Stomach (tissue), 9 donors: ENCODE data around the gene SPAG6. TPM values are rescaled to one million over a fixed set of nuclear protein-coding genes. Genes with fewer than 3 reads are reported as not detected.

Experiments used
- DNase-seq, 2 donors: peaks; one replicate each; pipeline versions ENCODE4 v3.0.0 to v3.0.0-alpha.2; 2013 to 2019
- H3K27ac ChIP-seq, 5 donors: fragments of 200-600 bp in 4 of 5; sonication (generic) in 4 of 5; one replicate each; pipeline ENCODE4 v1.5.1; 2013 to 2019; ENCODE audit warnings: mild to moderate bottlenecking in 1 of 5, moderate library complexity in 1 of 5
- H3K27me3 ChIP-seq, 3 donors: fragments of 200-600 bp; sonication (generic); one replicate each; pipeline ENCODE4 v1.5.1; 2017 to 2019; ENCODE audit warnings: mixed run types in 1 of 3
- H3K36me3 ChIP-seq, 4 donors: fragments of 200-600 bp; sonication (generic); 1 replicate in 3 of 4; 2 replicates in 1 of 4; pipeline ENCODE4 v1.5.1; 2016 to 2019
- H3K4me1 ChIP-seq, 4 donors: fragments of 200-600 bp; sonication (generic); one replicate each; pipeline ENCODE4 v1.5.1; 2016 to 2019
- H3K4me3 ChIP-seq, 4 donors: fragments of 200-600 bp; sonication (generic) in 3 of 4; one replicate each; pipeline ENCODE4 v1.5.1; 2016 to 2019; ENCODE audit warnings: mild to moderate bottlenecking in 1 of 4
- H3K9me3 ChIP-seq, 4 donors: fragments of 200-600 bp; sonication (generic); one replicate each; pipeline ENCODE4 v1.5.1; 2016 to 2019
- CTCF ChIP-seq, 7 experiments: fragments of 450-650 bp in 4 of 7; fragments of 200-600 bp in 3 of 7; sonication (generic) in 3 of 7; IDR thresholded peaks; one replicate each; pipeline ENCODE4 v1.5.1; 2016 to 2019; ENCODE audit warnings: antibody characterized with exemption in 7 of 7, control low read depth in 2 of 7, mild to moderate bottlenecking in 1 of 7
- EP300 ChIP-seq: sonication (generic); formaldehyde crosslinking; IDR thresholded peaks from one replicate; pipeline ENCODE4 v1.6.1; 2017; ENCODE audit warnings: antibody characterized with exemption
- POLR2A ChIP-seq, 4 donors: fragments of 450-650 bp; IDR thresholded peaks; one replicate each; pipeline ENCODE4 v1.6.1; 2016; ENCODE audit warnings: antibody characterized with exemption in 4 of 4, control low read depth in 2 of 4, mild to moderate bottlenecking in 1 of 4, moderate library complexity in 1 of 4
- POLR2AphosphoS5 ChIP-seq, 3 donors: sonication (generic); formaldehyde crosslinking; IDR thresholded peaks; one replicate each; pipeline ENCODE4 v1.6.1; 2016; ENCODE audit warnings: antibody characterized with exemption in 3 of 3
- WGBS, 5 donors: extraction: QIAGEN DNeasy Blood & Tissue Kit in 3 of 5; methylation state at CpG; one replicate each; pipeline versions ENCODE4 v1.1.5 to v1.1.7; 2013 to 2018; 5-methylcytosine and 5-hydroxymethylcytosine counted together
- intact Hi-C: fragments of 100-400 bp; cut with DNase I; formaldehyde crosslinking; loops from one replicate; pipeline ENCODE4 v1.15.1; 2023; ENCODE audit warnings: low total_unique reads
- polyA plus RNA-seq, 3 donors: library from polyadenylated mRNA; stranded (reverse); fragments of 200-250 nt; gene quantifications; one replicate each; pipeline ENCODE4 v1.2.3, GENCODE V29; 2013
- total RNA-seq, 5 donors: library from RNA; depleted of rRNA; stranded (reverse); fragments of >200 nt; gene quantifications; one replicate each; pipeline versions ENCODE4 v1.1.0 to v1.2.3, GENCODE V29; 2014 to 2016
- donor health status: healthy with polysubstance abuse.
- donor health status: Bipolar disorder and iron deficiency.
- donor health status: healthy.

The SPAG6 gene
- total and polyA plus RNA-seq, 8 donors = not detected

GRCh38 chr10:22341926-22342196 is 3.4 kb upstream of the SPAG6 start:
- Histone ChIP-seq H3K4me3 (no peak overlapping the region), H3K27ac (no peak overlapping the region), H3K27me3 (peaks cover 44 to 91% (median 72%) of the 10 kb centered on the region in 3 donors), H3K36me3 (no peaks in the 10 kb centered on the region), H3K4me1 (peaks cover 5 to 29% (median 20%) of the 10 kb centered on the region in 4 donors), H3K9me3 (peaks cover 0 to 15% (median 6%) of the 10 kb centered on the region in 4 donors)
- 41 to 56% (median 43%) methylated on average over 3 of the region's 3 CpGs for WGBS, 5 donors
- intact Hi-C loops = no loop called here
- no peak for DNase-seq
- TF ChIP-seq CTCF (IDR thresholded peaks at IDR 0.05) = no peak
- no peak for TF ChIP-seq POLR2AphosphoS5 (IDR thresholded peaks at IDR 0.05)
- TF ChIP-seq EP300 = no peak
- TF ChIP-seq POLR2A (IDR thresholded peaks at IDR 0.05) = no peak

GRCh38 chr10:22342421-22342820 is 2.9 kb upstream of the SPAG6 start:
- Histone ChIP-seq H3K4me3 (no peak overlapping the region), H3K27me3 (peaks cover 38 to 91% (median 71%) of the 10 kb centered on the region in 3 donors), H3K27ac (no peak overlapping the region), H3K36me3 (no peaks in the 10 kb centered on the region), H3K4me1 (peaks cover 5 to 28% (median 17%) of the 10 kb centered on the region in 4 donors), H3K9me3 (peaks cover 0 to 14% (median 6%) of the 10 kb centered on the region in 4 donors)
- 36 to 53% (median 43%) methylated on average over 3 of the region's 3 CpGs for WGBS, 5 donors
- TF ChIP-seq POLR2AphosphoS5 (IDR thresholded peaks at IDR 0.05) = no peak
- no peak for TF ChIP-seq CTCF (IDR thresholded peaks at IDR 0.05)
- TF ChIP-seq POLR2A (IDR thresholded peaks at IDR 0.05) = no peak
- TF ChIP-seq EP300 = no peak
- intact Hi-C loops = no loop called here
- DNase-seq = no peak

- H3K9me3 ChIP-seq = peaks cover 0 to 14% (median 6%) of the 10 kb centered on the region in 4 donors
- intact Hi-C loops = no loop called here
- DNase-seq = no peak
- H3K27me3 ChIP-seq = peaks cover 29 to 87% (median 64%) of the 10 kb centered on the region in 3 donors
- H3K36me3 ChIP-seq = no peaks in the 10 kb centered on the region
- peaks cover 5 to 28% (median 17%) of the 10 kb centered on the region in 4 donors for H3K4me1 ChIP-seq
- 18 to 25% (median 22%) methylated on average over 3 of the region's 3 CpGs for WGBS, 5 donors
- TF ChIP-seq POLR2A (IDR thresholded peaks at IDR 0.05) (no peak), EP300 (no peak), CTCF (IDR thresholded peaks at IDR 0.05) (no peak), POLR2AphosphoS5 (IDR thresholded peaks at IDR 0.05) (no peak)
- no peak overlapping the region for H3K27ac ChIP-seq
- H3K4me3 ChIP-seq = no peak overlapping the region
Observed at GRCh38 chr10:22343731-22344130, 1.6 kb upstream of the SPAG6 start.

GRCh38 chr10:22344249-22344648 is 1.0 kb upstream of the SPAG6 start:
- Histone ChIP-seq H3K27me3 (peaks cover 24 to 84% (median 59%) of the 10 kb centered on the region in 3 donors), H3K4me1 (peaks cover 5 to 28% (median 17%) of the 10 kb centered on the region in 4 donors), H3K4me3 (no peak overlapping the region), H3K36me3 (no peaks in the 10 kb centered on the region), H3K9me3 (peaks cover 0 to 14% (median 6%) of the 10 kb centered on the region in 4 donors), H3K27ac (no peak overlapping the region)
- intact Hi-C loops = no loop called here
- 14 to 44% (median 42%) methylated on average over 1 of the region's 1 CpG for WGBS, 5 donors
- DNase-seq = no peak
- TF ChIP-seq EP300 (no peak), POLR2A (IDR thresholded peaks at IDR 0.05) (no peak), POLR2AphosphoS5 (IDR thresholded peaks at IDR 0.05) (no peak), CTCF (IDR thresholded peaks at IDR 0.05) (no peak)
